Measurements from ENCODE around the gene PTPRS.

GRCh38 chr19:5357584-5357983 is 17.0 kb upstream of the PTPRS start:
- TF ChIP-seq ZNF274 (IDR thresholded peaks at IDR 0.05; ENCODE audit: low read length) (no peak), ZNF274 (tag by site-specific recombination; IDR thresholded peaks at IDR 0.05; ENCODE audit: borderline replicate concordance) (no peak), CTCF (tag by site-specific recombination; IDR thresholded peaks at IDR 0.05) (no peak), ZBTB21 (tag by site-specific recombination; IDR thresholded peaks at IDR 0.05) (no peak), ZNF785 (tag by site-specific recombination; IDR thresholded peaks at IDR 0.05) (no peak), ZBTB7A (tag by site-specific recombination; IDR thresholded peaks at IDR 0.05; ENCODE audit: low read depth) (no peak), SALL2 (tag by site-specific recombination; IDR thresholded peaks at IDR 0.05; ENCODE audit: borderline replicate concordance) (no peak), ZNF560 (tag by site-specific recombination; IDR thresholded peaks at IDR 0.05; ENCODE audit: borderline replicate concordance) (no peak), YY2 (tag by site-specific recombination; IDR thresholded peaks at IDR 0.05) (no peak)
